Smooth muscle cell (in vitro differentiated cells): Measurements from ENCODE around the gene HTATSF1. TPM values are rescaled to one million over a fixed set of nuclear protein-coding genes. Genes with fewer than 3 reads are reported as not detected.
A peak's percentile ranks its signal among the peaks of the same experiment; 100 is the strongest.

ENCODE experiments used
- DNase-seq: peaks from one replicate; lab custom pipeline; 2025; ENCODE audit not compliant: unreplicated experiment; lab: John Stamatoyannopoulos, UW
- H2AFZ ChIP-seq: fragments of 200-600 bp; sonication (generic); 2 replicates; pipeline ENCODE4 v1.6.0; 2016; ENCODE audit warnings: antibody characterized with exemption, low read depth, mild to moderate bottlenecking
- H3F3A ChIP-seq: fragments of 200-600 bp; sonication (generic); 2 replicates; pipeline ENCODE4 v1.6.0; 2017; ENCODE audit warnings: antibody characterized with exemption, low read depth
- H3K27ac ChIP-seq: fragments of 200-600 bp; sonication (generic); 2 replicates; pipeline ENCODE4 v1.5.1; 2016; ENCODE audit warnings: low read depth, mild to moderate bottlenecking
- H3K27me3 ChIP-seq: fragments of 200-600 bp; sonication (generic); 2 replicates; pipeline ENCODE4 v1.6.1; 2016; ENCODE audit warnings: low read depth, mild to moderate bottlenecking
- H3K36me3 ChIP-seq: fragments of 200-600 bp; sonication (generic); 2 replicates; pipeline ENCODE4 v1.5.1; 2016; ENCODE audit warnings: low read depth
- H3K4me1 ChIP-seq: fragments of 200-600 bp; sonication (generic); 2 replicates; pipeline ENCODE4 v1.5.1; 2016; ENCODE audit warnings: low read depth
- H3K4me2 ChIP-seq: fragments of 200-600 bp; sonication (generic); 2 replicates; pipeline ENCODE4 v1.6.0; 2016; ENCODE audit warnings: mild to moderate bottlenecking
- H3K4me3 ChIP-seq: fragments of 200-600 bp; sonication (generic); 2 replicates; pipeline ENCODE4 v1.5.1; 2016; ENCODE audit warnings: mild to moderate bottlenecking
- H3K79me2 ChIP-seq: fragments of 200-600 bp; sonication (generic); 2 replicates; pipeline ENCODE4 v1.6.0; 2016; ENCODE audit warnings: low read depth, mild to moderate bottlenecking
- H3K9ac ChIP-seq: fragments of 200-600 bp; sonication (generic); 2 replicates; pipeline ENCODE4 v1.6.0; 2016; ENCODE audit warnings: low read depth
- H3K9me3 ChIP-seq: fragments of 200-600 bp; sonication (generic); replicated peaks from 2 replicates; pipeline ENCODE4 v1.5.1; 2016; ENCODE audit warnings: low read depth
- H4K20me1 ChIP-seq: fragments of 200-600 bp; sonication (generic); 2 replicates; pipeline ENCODE4 v1.6.0; 2016; ENCODE audit warnings: low read depth
- WGBS: methylation state at CpG from one replicate; pipeline ENCODE4 v1.1.7; 2016; ENCODE audit warnings: low lambda C conversion rate; 5-methylcytosine and 5-hydroxymethylcytosine counted together
- polyA plus RNA-seq: library from polyadenylated mRNA; unstranded; fragments of >200 nt; fragmentation: Nextera tagmentation; extraction: Ambion mirVana; gene quantifications from 2 replicates; pipeline ENCODE4 v1.2.1, GENCODE V29; 2016
- total RNA-seq: library from RNA; depleted of rRNA; stranded (reverse); fragments of >200 nt; gene quantifications from 2 replicates; pipeline ENCODE4 v1.2.3, GENCODE V29; 2014
- TF ChIP-seq, protein P1 (sequence below): fragments of 200-600 bp; sonication (generic); IDR thresholded peaks from 2 replicates; pipeline ENCODE4 v1.5.1; 2017; ENCODE audit warnings: borderline replicate concordance, mild to moderate bottlenecking, antibody characterized with exemption; ENCODE audit not compliant: insufficient read depth, poor library complexity, severe bottlenecking

Gene HTATSF1
- total and polyA plus RNA-seq, 2 experiments from 2014 or later = 42.9 to 46.9 TPM

GRCh38 chrX:136496186-136496763 is 1.1 kb upstream of the HTATSF1 start:
- H3K27ac ChIP-seq = peak overlapping the region; percentile 94
- DNase-seq = no peak
- H3K4me2 ChIP-seq = peak overlapping the region; percentile 82
- peaks cover 20% of the 10 kb centered on the region for H3K79me2 ChIP-seq
- peaks cover 1% of the 10 kb centered on the region for H3K27me3 ChIP-seq
- peaks cover 2% of the 10 kb centered on the region for H3K36me3 ChIP-seq
- peak overlapping the region; percentile 92 for H3K9ac ChIP-seq
- no peaks in the 10 kb centered on the region for H3F3A ChIP-seq
- TF ChIP-seq, protein P1, sequence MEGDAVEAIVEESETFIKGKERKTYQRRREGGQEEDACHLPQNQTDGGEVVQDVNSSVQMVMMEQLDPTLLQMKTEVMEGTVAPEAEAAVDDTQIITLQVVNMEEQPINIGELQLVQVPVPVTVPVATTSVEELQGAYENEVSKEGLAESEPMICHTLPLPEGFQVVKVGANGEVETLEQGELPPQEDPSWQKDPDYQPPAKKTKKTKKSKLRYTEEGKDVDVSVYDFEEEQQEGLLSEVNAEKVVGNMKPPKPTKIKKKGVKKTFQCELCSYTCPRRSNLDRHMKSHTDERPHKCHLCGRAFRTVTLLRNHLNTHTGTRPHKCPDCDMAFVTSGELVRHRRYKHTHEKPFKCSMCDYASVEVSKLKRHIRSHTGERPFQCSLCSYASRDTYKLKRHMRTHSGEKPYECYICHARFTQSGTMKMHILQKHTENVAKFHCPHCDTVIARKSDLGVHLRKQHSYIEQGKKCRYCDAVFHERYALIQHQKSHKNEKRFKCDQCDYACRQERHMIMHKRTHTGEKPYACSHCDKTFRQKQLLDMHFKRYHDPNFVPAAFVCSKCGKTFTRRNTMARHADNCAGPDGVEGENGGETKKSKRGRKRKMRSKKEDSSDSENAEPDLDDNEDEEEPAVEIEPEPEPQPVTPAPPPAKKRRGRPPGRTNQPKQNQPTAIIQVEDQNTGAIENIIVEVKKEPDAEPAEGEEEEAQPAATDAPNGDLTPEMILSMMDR = no peak
- H3K9me3 ChIP-seq = no peaks in the 10 kb centered on the region
- H2AFZ ChIP-seq = peak overlapping the region; percentile 73
- WGBS = 43% methylated on average over 13 of the region's 13 CpGs
- peak overlapping the region; percentile 80 for H3K4me3 ChIP-seq
- no peaks in the 10 kb centered on the region for H4K20me1 ChIP-seq
- H3K4me1 ChIP-seq = peaks cover 10% of the 10 kb centered on the region

- peak overlapping the region; percentile 88 for H3K4me2 ChIP-seq
- H3K36me3 ChIP-seq = peaks cover 8% of the 10 kb centered on the region
- H3K9me3 ChIP-seq = no peaks in the 10 kb centered on the region
- H4K20me1 ChIP-seq = no peaks in the 10 kb centered on the region
- peak overlapping the region; percentile 73 for H2AFZ ChIP-seq
- no peaks in the 10 kb centered on the region for H3F3A ChIP-seq
- H3K27ac ChIP-seq = peak overlapping the region; percentile 94
- DNase-seq = peak; percentile 77
- peak overlapping the region; percentile 80 for H3K4me3 ChIP-seq
- H3K79me2 ChIP-seq = peaks cover 20% of the 10 kb centered on the region
- TF ChIP-seq, protein P1 = no peak
- no peaks in the 10 kb centered on the region for H3K27me3 ChIP-seq
- 59% methylated on average over 35 of the region's 111 CpGs for WGBS
- peak overlapping the region; percentile 92 for H3K9ac ChIP-seq
- peaks cover 10% of the 10 kb centered on the region for H3K4me1 ChIP-seq
Measured at GRCh38 chrX:136496764-136497555, 432 bp upstream of the HTATSF1 start.

GRCh38 chrX:136519069-136519468 is 21.7 kb downstream of the HTATSF1 start:
- H3K4me2 ChIP-seq = no peak overlapping the region
- WGBS = 67% methylated on average over 5 of the region's 5 CpGs
- H3K36me3 ChIP-seq = no peaks in the 10 kb centered on the region
- H3K4me3 ChIP-seq = no peak overlapping the region
- H3K27me3 ChIP-seq = no peaks in the 10 kb centered on the region
- DNase-seq = no peak
- no peaks in the 10 kb centered on the region for H3K79me2 ChIP-seq
- no peaks in the 10 kb centered on the region for H4K20me1 ChIP-seq
- H3F3A ChIP-seq = no peaks in the 10 kb centered on the region
- peaks cover 2% of the 10 kb centered on the region for H3K9me3 ChIP-seq
- H3K27ac ChIP-seq = no peak overlapping the region
- no peak overlapping the region for H2AFZ ChIP-seq
- no peaks in the 10 kb centered on the region for H3K4me1 ChIP-seq
- TF ChIP-seq, protein P1 = no peak
- no peak overlapping the region for H3K9ac ChIP-seq

- no peaks in the 10 kb centered on the region for H3K27me3 ChIP-seq
- no peak overlapping the region for H3K4me3 ChIP-seq
- no peaks in the 10 kb centered on the region for H4K20me1 ChIP-seq
- no peak overlapping the region for H3K4me2 ChIP-seq
- no peak overlapping the region for H3K9ac ChIP-seq
- H3K36me3 ChIP-seq = no peaks in the 10 kb centered on the region
- H3K79me2 ChIP-seq = no peaks in the 10 kb centered on the region
- no peaks in the 10 kb centered on the region for H3K4me1 ChIP-seq
- H3K27ac ChIP-seq = no peak overlapping the region
- DNase-seq = no peak
- no peak overlapping the region for H2AFZ ChIP-seq
- TF ChIP-seq, protein P1 = no peak
- no peaks in the 10 kb centered on the region for H3F3A ChIP-seq
- no peaks in the 10 kb centered on the region for H3K9me3 ChIP-seq
Measured at GRCh38 chrX:136523770-136524169, 26.4 kb downstream of the HTATSF1 start.
